ENCODE measurements around the gene DAGLA.

GRCh38 chr11:61737131-61737530, 56.9 kb downstream of the DAGLA start:
- no peak for TF ChIP-seq CTCF (IDR thresholded peaks at IDR 0.05)
- TF ChIP-seq POLR2A (IDR thresholded peaks at IDR 0.05): no peak
